ENCODE results near the gene CWH43. TPM values are rescaled to one million over a fixed set of nuclear protein-coding genes. Genes with fewer than 3 reads are reported as not detected.

CWH43 gene
- total RNA-seq, 4 donors from 2014 or later: 1.4 TPM; not detected in 3

GRCh38 chr4:48962636-48963035 is 23.4 kb upstream of the CWH43 start:
- Histone ChIP-seq H3K27me3 (no peaks in the 10 kb centered on the region), H3K4me1 (no peaks in the 10 kb centered on the region), H3K9me3 (no peaks in the 10 kb centered on the region), H3K4me3 (no peak overlapping the region), H3K36me3 (no peaks in the 10 kb centered on the region), H3K27ac (no peak overlapping the region)
- ATAC-seq: no peak
- WGBS, 2 donors (ENCODE audit: low coverage in 1 of 2): 71 to 87% methylated on average over 2 to 3 of the region's 5 CpGs
- TF ChIP-seq CTCF (IDR thresholded peaks at IDR 0.05): no peak
- TF ChIP-seq POLR2A (IDR thresholded peaks at IDR 0.05): no peak
- no peak for TF ChIP-seq POLR2AphosphoS5 (IDR thresholded peaks at IDR 0.05)
- TF ChIP-seq EP300 (IDR thresholded peaks at IDR 0.05): no peak

- 8 to 17% methylated on average over 5 of the region's 5 CpGs for WGBS, 2 donors (ENCODE audit: low coverage in 1 of 2)
Observed at GRCh38 chr4:48963042-48963679, 22.9 kb upstream of the CWH43 start.

GRCh38 chr4:48967101-48967500 is 19.0 kb upstream of the CWH43 start:
- no peak overlapping the region for H3K27ac ChIP-seq
- ATAC-seq: no peak
- no peaks in the 10 kb centered on the region for H3K4me1 ChIP-seq
- no peak overlapping the region for H3K4me3 ChIP-seq
- H3K9me3 ChIP-seq: no peaks in the 10 kb centered on the region
- H3K27me3 ChIP-seq: peaks cover 3% of the 10 kb centered on the region
- TF ChIP-seq EP300 (IDR thresholded peaks at IDR 0.05) (no peak), POLR2AphosphoS5 (IDR thresholded peaks at IDR 0.05) (no peak), CTCF (IDR thresholded peaks at IDR 0.05) (no peak), POLR2A (IDR thresholded peaks at IDR 0.05) (no peak)
- H3K36me3 ChIP-seq: no peaks in the 10 kb centered on the region

More at GRCh38 chr4:48963042-48963679, 22.9 kb upstream of the CWH43 start:
- H3K4me1 ChIP-seq: no peaks in the 10 kb centered on the region
- H3K27ac ChIP-seq: no peak overlapping the region
- no peaks in the 10 kb centered on the region for H3K9me3 ChIP-seq
- peak; percentile 48 for ATAC-seq
- TF ChIP-seq POLR2A (IDR thresholded peaks at IDR 0.05): no peak
- peak; percentile 89 to 96 (median 92) for TF ChIP-seq CTCF (IDR thresholded peaks at IDR 0.05)
- H3K27me3 ChIP-seq: no peaks in the 10 kb centered on the region
- no peaks in the 10 kb centered on the region for H3K36me3 ChIP-seq
- H3K4me3 ChIP-seq: no peak overlapping the region

- TF ChIP-seq EP300 (IDR thresholded peaks at IDR 0.05): no peak
- TF ChIP-seq POLR2A (IDR thresholded peaks at IDR 0.05): no peak
- no peak for TF ChIP-seq POLR2AphosphoS5 (IDR thresholded peaks at IDR 0.05)
- TF ChIP-seq CTCF (IDR thresholded peaks at IDR 0.05): no peak
- ATAC-seq: no peak
- 100% methylated on average over 1 of the region's 1 CpG for WGBS, 2 donors (ENCODE audit: low coverage in 1 of 2)
- no peaks in the 10 kb centered on the region for H3K4me1 ChIP-seq
- no peak overlapping the region for H3K4me3 ChIP-seq
- no peaks in the 10 kb centered on the region for H3K9me3 ChIP-seq
- no peaks in the 10 kb centered on the region for H3K36me3 ChIP-seq
- H3K27ac ChIP-seq: no peak overlapping the region
- peaks cover 3% of the 10 kb centered on the region for H3K27me3 ChIP-seq
Observed at GRCh38 chr4:48967631-48968030, 18.4 kb upstream of the CWH43 start.

GRCh38 chr4:48968814-48969213 is 17.3 kb upstream of the CWH43 start:
- Histone ChIP-seq H3K9me3 (no peaks in the 10 kb centered on the region), H3K36me3 (no peaks in the 10 kb centered on the region), H3K27me3 (peaks cover 3% of the 10 kb centered on the region), H3K4me3 (no peak overlapping the region), H3K27ac (no peak overlapping the region), H3K4me1 (no peaks in the 10 kb centered on the region)
- WGBS, 2 donors (ENCODE audit: low coverage in 1 of 2): 50 to 64% methylated on average over 3 to 4 of the region's 4 CpGs
- no peak for ATAC-seq
- TF ChIP-seq EP300 (IDR thresholded peaks at IDR 0.05): no peak
- TF ChIP-seq CTCF (IDR thresholded peaks at IDR 0.05): no peak

All from gastroesophageal sphincter (tissue), 4 donors.